T-helper 22 cell (primary cell): ENCODE data around the gene TM4SF4.

ENCODE experiments used
- DNase-seq: peaks from one replicate; pipeline ENCODE4 v3.0.0-alpha.2; 2020; ENCODE audit warnings: low read depth

Gene TM4SF4

DNA sequence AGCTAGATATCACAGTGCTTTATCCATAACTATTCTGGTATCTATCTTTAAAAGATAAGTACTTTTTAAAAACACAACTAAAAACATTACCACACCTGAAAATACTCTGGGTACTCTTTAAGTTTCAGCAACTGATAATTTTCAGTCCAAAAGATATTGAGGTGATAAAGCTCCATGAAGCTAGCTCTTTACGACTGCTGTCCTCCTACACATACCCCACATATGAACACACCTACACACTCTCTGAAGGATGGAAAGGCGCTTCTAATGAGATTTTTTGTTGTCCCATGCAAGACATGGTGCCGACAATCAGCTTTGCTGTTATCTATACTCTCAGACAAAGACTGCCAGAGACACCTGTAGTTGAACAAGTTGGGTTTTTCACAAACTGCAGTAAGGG lies 19.1 kb upstream of the TM4SF4 start:
- DNase-seq = no peak

DNA sequence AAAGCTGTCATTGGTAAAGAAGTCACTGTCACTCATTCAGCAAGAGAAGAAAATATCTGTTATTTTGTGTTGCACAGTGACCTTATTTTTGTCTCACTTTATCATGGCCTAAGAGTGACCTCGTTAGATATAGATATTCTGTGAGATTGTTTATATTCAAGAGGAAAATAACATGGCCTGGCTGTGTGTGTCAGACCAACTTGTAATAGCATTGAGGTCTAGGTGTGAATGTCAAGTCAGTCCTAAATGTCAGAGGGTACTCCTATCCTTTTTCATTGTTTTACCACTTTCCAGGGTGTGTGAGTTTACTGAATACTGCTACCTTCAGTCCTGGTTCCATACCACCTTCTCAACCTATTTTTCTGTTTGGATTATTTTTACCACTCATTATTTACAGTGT lies 18.5 kb upstream of the TM4SF4 start:
- DNase-seq = no peak

DNA sequence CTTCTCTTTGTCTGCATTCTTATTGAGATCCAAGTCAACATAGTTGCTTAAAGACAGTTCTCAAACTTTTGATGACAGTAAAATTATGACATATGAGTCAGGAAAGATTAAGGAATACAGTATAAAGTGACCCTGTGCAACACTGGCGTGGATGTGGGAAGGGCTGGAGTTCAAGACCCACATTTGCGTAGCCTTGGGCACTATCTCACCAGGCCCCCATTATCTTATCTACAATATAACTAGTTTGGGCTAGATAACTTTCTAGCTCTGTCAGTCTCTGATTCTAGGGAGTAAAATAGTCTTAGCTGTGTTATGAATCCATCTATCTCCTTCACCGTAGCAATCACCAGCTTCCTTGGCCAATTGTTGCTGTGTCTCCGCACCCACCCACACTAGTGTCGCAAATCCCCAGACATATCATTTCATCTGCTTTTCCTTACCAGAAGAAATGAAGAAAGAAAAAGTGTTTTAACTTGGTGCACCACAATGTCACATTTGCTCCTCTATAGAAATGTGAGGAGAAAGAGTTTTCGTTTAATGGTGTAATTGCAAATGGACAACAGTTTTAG lies 14.9 kb upstream of the TM4SF4 start:
- no peak for DNase-seq

DNA sequence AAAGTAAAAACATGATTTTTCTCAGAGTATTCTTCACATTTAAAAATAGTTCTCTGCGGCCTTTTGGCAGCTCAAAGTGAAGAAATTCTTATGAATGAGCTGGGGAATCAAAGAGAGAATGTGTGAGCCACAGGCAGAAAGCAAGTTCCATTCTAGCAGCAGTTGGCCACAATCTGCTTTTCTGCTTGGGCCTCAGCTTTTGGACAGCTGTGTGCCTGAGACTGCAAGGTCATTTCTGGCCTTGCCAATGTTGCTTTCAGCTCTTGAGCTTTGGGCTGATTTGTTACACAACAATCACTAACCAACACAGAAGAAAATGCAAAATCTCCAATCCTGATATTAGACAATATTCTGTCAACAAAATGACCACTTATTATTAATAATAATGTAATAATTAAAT lies 14.4 kb upstream of the TM4SF4 start:
- DNase-seq = no peak

DNA sequence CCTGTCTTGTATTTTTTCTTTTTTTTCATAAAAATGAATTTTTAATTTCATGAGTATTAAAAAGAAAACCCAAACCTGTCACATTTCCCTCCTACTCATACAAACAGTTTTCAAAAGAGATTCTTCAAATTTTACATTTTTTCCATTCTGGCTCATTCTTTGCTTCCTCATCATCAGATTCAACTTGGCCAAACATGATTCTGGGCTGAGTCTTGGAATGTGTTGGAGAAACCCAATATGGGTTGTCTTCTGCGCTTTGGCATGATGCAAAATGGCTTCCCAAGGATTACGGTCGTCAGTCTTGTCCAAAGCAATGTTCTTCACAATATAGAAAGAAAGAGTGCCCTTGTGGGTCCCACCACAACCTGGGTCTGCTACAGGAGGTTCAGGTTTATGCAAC lies 12.4 kb upstream of the TM4SF4 start:
- no peak for DNase-seq

DNA sequence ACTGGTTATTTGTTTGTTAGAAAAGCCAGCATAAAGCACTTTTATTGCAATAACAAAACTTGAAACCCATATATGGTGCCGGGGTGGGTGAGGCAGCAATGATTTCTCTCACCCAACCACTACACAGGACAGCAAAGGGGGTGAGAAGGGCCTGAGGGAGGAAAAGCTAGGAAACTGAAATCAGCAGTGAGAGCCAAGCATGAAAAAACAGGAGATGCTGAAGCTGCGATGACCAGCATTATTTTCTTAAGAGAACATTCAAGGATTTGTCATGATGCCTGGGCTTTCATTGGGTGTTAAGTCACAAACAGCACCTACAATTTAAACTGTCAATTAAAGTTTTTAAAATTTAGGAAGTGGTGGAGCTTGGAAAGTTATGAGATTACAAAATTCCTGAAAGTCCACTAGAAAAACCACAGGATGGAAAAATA lies 11.9 kb upstream of the TM4SF4 start:
- DNase-seq = no peak

DNA sequence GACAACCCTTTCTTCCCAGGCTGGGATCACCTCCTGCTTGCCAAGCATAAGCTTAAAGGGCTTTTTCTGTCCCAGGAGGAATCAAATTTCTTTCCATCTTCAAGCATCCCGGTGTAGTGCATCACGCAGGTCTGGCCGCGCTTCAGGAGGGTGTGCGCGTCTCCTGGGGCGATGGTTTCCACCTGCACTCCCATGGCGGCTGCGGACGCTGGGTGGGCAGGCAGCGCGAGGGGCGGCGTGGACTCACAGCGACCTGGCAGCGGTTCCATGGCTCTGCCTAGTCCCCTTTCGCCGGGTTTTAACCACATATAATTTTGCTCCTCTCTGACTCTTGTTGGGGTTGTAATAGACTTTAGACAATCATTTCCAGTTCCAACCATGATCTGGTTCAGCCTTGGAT lies 10.6 kb upstream of the TM4SF4 start:
- DNase-seq = no peak

DNA sequence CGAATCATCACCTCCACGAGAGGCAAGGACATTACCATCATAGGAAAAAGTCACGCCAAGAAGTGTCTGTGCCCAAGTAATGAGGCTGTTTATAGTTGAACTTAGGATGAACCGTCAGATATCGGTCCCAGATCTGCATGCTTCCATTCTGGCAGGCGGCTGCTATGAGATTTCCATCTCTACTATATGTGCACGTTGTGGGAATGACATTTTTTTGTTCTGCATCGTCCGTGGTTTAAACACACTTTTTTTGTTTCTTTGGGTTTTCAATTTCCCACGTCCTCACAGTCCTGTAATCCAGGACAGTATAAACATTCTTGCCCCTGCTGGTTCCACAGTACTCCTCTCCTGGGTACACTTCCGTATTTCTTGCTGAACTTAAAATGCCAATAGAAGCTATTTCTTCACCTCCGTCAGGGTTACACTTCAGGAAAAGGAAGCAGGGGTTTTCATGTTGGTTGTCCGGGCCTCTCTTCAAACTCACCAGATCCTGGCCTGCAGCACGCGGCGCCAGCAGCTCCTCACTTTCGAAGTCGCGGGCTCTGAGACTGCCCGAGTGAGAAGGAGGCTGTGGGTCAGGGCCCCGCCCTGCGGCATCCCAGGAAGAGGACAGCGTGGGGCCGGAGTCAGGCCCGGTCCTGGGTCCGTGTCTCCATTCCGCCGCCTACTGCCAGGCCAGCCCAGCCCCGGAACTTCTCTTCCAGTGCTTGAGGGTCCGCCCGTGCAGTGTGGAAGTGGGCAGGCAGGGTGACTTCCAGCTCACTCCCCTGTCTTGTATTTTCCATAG lies 9.8 kb upstream of the TM4SF4 start:
- no peak for DNase-seq

DNA sequence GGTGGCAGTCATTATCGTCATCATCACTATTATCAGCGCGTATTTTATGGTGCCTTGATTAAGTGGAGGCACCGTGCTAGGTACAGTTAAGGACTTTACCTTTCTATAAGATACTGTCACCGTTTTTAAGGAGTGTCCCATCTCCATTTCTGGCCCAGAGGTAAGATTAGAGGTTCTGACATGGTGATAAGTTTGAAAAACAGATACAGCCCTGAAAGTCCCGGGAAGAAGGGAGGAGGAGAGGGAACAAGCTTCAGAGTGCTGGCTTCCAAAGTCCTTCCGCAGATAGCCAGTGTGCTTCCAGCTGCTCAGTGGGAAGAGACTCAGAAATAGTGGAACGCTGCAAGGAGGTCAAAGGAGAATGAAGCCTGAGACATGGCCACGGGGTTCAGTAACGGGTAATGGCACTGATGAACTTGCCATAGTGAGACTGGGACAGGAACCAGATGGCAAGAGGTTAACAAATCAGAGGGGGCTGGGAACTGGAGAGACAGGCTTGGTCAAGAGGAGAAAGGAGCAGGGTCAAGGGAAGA lies 9.1 kb upstream of the TM4SF4 start:
- DNase-seq = no peak

DNA sequence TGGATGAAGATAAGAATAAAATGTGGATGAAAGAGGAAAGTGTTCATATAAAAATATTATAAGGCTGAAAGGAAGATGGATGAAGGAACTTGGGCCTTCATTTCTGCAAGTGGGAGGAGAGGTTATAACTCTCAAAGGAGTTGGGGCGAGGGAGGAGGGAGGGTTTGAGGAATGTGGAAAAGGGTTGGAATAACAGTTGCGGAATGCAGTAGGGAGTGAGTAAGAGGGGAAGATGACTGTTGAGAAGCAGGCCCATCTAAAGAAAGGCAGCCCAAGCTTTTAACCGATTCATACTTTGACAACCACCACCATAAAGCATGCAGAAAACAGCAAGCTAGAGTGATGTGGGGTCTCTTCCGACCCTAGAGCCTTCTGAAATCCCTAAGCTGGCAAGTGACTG lies 8.3 kb upstream of the TM4SF4 start:
- DNase-seq = no peak

DNA sequence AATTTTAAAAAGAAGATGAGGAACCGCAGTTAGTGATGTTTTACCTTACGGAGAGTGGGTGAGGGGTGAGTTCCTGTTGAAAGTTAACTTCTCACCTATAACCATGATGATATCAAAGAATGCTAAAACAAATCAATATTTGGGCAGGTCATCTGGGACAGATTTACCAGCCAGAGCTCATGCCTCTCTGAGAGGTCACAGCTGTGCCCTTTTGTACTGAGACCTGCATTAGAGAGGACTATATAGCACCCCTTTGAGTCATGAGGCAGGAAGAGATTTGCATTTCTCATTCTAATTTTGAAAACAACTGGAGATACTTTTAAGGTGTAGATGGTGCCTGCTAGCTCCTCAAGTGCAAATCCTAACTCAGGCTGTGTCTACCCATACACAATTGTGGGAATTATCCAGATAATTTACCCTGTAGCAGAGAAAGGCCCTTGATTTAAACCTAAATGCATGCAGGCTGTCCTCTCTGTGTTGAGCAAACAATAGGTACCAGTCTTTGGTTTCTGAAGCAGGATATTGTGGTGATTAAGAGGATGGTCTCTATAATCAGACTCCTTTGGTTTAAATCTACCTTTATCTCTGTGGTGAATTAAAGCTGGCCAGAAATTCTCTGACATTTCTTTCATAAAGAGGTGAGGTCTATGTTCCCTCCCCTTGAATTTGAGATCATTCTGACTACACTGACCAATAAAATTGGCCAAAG lies 5.8 kb upstream of the TM4SF4 start:
- no peak for DNase-seq

DNA sequence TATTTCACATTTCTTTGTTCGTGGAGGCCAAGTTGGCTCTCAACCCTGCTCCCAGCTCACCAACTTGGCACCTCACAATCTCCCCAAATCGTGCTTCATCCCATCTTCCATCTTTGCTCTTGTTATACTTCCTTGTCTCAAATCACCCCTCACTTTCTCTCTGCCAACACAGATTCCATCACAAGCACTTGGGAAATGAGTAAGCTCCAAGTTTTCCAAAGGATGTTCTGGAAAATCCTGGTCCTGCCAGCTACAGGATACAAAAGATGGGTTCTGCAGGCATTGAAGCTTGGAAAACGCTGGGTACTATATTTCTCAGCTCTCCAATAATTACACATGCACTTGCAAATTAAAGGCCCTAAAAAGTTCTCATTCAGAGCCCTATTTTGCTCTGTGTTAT lies 4.1 kb upstream of the TM4SF4 start:
- DNase-seq = no peak

DNA sequence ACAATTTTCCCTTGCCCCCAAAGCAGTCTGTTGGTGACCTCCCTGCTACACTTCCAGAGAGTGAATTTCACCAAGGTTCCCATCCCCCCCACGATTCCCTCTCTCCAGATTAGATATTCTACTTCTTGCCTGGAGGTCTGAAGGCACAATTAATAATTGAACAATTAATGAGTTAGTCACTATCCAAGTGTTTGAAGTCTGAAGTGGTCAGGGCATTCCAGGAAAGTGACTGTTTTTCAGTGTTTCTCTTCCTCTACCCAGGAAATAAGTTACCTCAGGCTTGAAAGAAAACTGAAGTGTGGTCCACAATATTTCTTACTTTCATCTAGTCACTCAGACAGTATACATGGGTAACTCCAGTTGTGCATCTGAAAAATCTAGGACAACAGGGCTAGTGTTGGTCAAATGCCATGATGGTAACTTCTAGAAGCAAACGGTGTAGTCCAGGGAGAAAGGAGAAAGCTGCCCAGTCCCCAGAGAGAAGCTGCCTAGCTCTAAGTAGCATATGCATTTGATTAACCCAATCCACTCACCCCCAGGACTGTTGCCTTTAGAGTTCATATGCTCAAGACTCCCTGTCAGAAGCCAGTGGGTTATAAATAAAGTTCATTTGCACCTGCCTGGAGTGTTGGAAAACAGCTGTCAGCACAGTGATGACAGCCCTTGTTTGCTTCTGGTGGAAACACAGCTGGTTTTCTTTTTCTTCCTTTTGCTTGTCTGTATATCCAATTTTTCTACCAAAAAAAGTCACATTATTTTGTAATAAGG lies 2.3 kb upstream of the TM4SF4 start:
- DNase-seq = no peak

DNA sequence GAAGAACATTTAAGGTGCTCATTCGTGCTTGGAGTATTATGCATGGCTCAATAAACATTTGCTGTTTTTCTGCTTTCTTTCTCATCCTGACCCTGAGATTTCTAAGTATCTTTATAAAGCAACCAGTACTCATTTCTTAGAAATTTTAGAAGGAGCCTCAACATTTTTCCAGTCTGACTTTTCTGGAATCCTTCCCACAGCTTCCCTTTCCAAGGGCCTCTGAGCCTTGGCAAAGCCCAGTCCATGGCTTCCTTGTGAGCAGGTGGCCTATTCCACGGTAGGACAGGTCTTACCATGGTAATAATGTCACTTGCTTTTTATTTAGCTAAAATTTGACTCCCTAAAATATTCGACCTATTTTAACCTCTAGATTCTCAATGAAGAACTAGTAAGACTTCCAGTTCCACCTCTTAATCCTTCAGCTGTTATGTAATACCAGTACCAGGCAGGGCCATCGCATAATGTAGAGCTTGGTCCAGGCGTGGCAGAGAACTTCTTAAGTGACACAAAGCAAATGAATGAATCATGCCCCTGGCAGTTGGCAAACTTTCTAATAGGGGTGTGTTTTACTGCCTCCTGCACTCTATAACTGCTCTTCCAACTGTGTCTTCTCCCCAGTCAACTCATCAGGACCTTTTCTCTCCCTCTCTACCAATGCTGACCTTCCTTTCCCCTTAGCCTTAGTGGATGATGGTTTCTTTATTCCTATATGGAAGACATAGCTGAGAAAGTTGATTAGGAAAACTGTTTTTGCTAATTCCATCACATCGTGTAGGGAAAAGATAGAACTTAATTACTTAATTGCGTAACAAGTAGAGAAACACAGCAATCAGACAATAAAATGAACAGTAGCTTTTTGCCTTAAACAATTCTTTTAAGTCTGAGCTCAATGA lies 894 bp upstream of the TM4SF4 start:
- no peak for DNase-seq

DNA sequence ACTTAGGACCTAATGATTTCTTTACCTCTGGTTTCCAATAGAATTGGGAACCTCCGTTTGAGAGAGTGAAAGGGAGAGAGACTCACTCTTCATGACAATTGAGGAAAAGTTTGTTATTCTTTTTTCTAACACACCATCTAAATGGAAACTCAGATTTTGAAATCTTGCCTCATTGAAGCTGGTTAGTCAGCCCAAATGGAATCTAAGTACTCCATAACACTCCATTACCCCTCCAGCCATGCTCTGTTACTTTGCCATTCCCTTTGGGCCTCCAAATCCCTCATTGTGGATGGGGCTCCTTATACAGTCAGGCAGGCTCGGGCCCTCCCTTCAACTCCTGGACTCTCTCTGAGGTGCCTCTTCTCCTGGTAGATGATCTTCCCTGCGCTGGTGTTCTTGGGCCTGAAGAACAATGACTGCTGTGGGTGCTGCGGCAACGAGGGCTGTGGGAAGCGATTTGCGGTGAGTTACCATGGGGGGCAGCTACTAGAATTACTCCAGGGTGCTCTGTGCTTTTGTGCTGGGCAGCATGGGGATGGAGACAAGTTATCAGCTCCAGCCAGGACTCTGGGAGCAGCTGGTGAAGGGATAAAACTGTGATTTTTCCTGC lies 1.1 kb downstream of the TM4SF4 start:
- no peak for DNase-seq

DNA sequence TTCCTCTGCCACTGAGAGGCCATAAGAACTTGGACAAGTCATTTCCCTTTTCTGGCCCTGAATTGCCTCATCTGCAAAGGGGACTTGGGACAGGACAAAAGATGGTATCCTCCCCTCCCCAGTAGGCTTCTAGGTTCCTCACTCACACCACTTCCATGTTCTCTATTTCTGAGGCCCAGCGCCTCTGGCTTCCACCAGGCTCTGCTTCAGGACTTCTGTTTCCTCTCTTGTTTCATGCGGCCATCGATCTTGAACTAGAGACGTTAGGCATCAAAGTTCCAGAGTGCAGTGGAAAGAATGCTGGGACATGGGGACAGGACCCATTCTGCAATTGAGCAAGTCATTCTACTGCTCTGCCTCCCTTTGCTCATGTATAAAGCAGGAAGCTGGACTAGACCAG lies 1.7 kb downstream of the TM4SF4 start:
- DNase-seq = no peak

DNA sequence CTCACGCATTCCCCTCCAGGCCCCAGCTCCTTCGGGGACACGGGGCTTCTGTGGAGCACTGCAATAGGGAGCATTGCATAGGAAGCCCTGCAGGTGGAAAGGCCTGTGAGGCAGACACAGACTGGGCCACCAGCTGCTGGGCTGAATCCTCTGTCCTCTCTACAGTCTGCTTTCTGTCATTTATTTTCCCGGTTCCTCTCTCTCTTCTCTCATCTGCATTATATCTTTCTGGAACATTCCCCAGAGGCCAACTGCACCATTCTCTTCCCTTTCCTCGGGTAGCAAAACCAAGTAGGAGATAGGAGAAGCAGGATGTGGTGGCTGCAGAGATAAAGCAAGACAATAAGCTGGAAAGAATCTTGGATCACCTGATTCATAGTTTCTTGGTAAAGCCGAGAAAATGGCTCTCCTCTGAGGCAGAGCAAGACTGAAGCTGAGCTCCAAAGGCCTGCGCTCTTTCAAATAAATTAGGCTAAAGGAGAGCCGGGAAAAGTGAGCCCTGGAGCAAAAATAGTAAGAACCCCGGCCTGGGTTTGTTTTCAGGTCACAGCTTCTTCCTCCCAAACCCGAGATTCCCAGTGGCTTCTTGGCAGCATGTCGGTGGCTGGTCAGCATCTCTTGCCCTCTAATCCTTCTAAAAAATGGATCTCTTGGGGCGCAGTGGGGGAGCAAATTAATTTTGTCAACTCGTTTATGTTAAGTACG lies 5.3 kb downstream of the TM4SF4 start:
- no peak for DNase-seq

DNA sequence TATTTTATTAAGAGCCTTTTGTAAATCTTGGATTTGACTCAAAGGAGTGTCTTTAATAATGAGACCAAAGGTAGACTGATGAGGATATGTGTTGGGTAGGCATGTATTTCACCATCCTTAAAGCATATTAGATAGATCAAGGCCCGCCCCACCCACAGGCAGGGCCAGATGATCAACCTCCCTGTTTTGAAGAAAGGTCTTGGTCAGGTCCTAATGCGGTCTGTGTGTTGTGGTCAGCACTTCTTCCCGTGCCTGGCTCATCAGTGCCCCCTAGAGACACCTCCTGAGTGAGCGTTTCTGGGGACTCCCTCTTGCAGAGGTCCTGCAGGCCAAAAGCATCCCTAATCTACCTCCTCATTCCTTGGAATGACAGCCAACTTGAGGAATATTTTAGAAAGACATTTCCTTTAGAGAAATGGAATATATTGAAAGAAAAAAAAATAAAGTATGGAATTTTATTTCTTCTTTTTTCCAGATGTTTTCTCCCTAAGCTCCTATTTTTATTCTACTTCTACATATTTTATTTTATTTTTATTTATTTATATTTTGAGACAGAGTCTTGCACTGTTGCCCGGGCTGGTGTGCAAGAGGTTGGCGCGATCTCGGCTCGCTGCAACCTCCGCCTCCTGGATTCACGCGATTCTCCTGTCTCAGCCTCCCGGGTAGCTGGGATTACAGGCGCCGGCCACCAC lies 6.0 kb downstream of the TM4SF4 start:
- DNase-seq = no peak

DNA sequence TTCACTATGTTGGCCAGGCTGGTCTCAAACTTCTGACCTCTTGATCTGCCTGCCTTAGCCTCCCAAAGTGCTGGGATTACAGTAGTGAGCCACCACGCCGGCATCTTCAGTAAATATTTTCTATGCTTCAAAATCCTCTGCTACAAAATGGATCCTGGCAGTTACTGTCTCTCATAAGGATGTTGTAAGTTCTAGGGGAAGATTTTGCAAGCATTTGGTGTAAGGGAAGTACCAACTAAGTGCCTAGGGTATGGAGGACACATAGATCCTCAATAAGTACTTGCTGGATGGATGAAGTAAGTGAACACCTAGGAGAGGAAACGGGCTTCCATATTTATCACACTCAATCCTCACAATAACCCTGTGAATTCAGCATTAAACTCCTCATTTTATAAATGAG lies 6.6 kb downstream of the TM4SF4 start:
- no peak for DNase-seq

DNA sequence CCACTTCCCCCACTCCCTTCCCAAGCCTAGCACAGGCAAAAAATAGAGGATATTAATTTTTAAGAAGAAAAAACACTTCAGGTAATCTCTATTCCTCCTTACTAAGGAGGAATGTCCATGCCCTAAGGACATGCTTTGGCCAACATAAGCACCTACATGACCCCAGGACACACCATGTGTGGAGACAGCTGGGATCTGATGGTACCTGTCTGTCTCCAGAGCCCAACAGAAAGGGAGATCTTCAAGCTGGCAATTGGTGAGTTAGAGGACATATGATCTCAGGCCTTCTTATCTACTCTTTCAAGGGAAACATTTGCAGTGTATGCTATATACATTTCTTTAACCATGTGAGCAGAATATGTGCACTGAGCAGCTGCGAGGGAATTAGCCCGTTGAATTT lies 7.0 kb downstream of the TM4SF4 start:
- DNase-seq = no peak
